Ishikawa (cell line): ENCODE data around the gene C12orf75.

Experiments used
- REST ChIP-seq: IDR thresholded peaks from 2 replicates; pipeline ENCODE4 v1.6.1; 2012; ENCODE audit warnings: low read depth, mild to moderate bottlenecking
- TEAD4 ChIP-seq: IDR thresholded peaks from 2 replicates; pipeline ENCODE4 v1.6.1; 2012

GRCh38 chr12:105351523-105351922 lies 21.0 kb downstream of the C12orf75 start:
- TF ChIP-seq TEAD4 (no peak), REST (no peak)
